Measurements from ENCODE around the gene ATE1. TPM values are rescaled to one million over a fixed set of nuclear protein-coding genes. Genes with fewer than 3 reads are reported as not detected.

ATE1 gene
- total RNA-seq, 4 donors from 2014 or later = 20.8 to 29.5 (median 24.9) TPM

DNA sequence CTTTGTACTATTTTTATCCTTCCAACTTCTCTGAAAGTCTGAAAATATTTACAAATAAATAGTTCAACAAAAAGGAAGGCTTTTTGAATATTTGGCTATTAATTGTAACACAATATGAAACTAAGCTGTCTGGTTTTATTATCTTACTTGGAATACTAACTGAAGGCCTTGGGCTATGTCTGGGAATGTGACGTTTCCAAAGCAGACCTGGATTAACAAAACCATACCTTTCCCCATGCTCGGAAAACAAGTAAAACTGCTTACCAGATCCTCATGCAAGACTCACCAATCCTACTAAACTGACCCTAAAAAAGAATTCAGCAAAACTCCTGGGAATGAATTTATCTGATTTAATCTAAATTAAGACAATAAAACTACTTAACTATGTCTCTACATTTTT lies 116.4 kb downstream of the ATE1 start:
- TF ChIP-seq, protein P1, sequence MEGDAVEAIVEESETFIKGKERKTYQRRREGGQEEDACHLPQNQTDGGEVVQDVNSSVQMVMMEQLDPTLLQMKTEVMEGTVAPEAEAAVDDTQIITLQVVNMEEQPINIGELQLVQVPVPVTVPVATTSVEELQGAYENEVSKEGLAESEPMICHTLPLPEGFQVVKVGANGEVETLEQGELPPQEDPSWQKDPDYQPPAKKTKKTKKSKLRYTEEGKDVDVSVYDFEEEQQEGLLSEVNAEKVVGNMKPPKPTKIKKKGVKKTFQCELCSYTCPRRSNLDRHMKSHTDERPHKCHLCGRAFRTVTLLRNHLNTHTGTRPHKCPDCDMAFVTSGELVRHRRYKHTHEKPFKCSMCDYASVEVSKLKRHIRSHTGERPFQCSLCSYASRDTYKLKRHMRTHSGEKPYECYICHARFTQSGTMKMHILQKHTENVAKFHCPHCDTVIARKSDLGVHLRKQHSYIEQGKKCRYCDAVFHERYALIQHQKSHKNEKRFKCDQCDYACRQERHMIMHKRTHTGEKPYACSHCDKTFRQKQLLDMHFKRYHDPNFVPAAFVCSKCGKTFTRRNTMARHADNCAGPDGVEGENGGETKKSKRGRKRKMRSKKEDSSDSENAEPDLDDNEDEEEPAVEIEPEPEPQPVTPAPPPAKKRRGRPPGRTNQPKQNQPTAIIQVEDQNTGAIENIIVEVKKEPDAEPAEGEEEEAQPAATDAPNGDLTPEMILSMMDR (IDR thresholded peaks at IDR 0.05) = no peak
- no peak for DNase-seq (ENCODE audit: low spot score)
- no peak for ATAC-seq (ENCODE audit: low FRiP score)

DNA sequence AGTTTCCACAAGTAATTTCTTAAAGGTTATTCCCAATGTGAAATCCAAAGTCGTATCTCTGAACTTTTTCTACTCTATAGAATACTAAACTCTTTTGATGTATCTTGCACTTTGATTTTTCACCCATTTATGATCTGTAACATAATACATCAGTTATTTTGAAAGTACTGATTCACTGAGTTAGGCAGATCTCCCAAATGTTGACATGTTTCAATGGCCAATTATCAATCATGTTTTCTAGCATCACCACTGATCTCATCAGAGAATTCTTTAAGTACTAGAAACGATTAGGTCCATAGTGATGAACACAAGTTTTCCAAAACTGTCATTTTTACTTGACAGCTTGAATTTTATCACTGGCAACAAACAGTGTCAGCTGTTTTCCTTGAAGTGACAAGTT lies 119.0 kb downstream of the ATE1 start:
- DNase-seq (ENCODE audit: low spot score) = no peak
- no peak for ATAC-seq (ENCODE audit: low FRiP score)
- TF ChIP-seq, protein P1 (IDR thresholded peaks at IDR 0.05) = no peak

DNA sequence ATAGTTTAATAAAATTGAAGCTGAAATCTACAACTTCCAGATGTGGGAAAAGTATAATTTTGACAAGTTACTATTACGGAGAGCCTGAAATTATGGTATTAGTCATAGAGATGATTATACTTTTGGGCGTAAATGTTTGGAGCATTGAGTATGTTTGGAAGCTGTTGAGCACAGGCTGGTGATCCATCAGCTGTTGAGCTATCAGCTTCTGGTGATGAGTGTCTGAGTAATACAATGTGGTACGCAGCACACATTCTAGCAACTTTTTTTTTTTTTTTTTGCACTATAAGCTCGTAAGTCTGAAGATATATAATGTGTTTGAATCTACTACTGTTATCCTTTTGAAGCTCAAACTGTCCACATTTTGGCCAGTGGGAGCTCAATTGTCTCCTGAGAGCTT lies 123.4 kb downstream of the ATE1 start:
- TF ChIP-seq, protein P1 (IDR thresholded peaks at IDR 0.05) = no peak
- ATAC-seq (ENCODE audit: low FRiP score) (no peak), DNase-seq (ENCODE audit: low spot score) (no peak)

DNA sequence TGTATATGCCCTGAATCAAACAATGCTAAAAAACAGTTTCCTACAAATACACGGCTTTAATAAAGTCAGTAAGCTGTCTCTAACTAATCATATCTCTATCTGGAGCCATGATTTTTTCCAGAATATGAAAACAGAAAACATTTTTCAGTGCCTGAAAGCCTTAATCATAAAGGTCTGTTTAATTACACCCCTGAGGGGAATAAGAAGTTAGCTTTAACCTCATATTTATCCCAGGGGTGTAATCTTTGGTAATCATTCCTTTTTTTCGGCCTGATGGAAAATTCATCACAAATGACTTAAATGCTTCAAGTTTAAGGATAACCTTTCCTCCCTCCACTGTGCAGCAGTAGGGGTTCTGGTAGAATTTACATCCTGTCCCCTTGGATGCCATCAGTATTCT lies 124.2 kb downstream of the ATE1 start:
- no peak for DNase-seq (ENCODE audit: low spot score)
- no peak for ATAC-seq (ENCODE audit: low FRiP score)
- TF ChIP-seq, protein P1 (IDR thresholded peaks at IDR 0.05) = no peak

DNA sequence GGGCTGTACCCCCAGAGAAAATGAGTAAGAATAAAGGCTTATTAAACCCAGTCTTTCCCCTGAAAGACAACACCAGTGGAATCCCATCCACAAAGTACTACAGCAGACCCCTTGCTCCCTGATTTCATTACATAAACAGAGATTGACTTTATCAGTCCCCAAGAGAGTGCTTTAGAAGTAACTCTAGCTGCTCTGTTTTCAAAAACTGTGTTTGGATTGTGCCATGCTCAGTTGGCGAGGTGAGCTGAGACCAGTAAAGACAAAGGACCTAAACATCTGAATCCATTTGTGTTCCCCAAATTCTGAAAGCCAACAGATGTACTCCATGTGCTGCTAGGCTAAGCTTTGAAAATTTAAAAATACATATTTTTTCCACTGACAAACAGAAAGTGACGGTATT lies 127.0 kb downstream of the ATE1 start:
- ATAC-seq (ENCODE audit: low FRiP score) (no peak), DNase-seq (ENCODE audit: low spot score) (no peak)
- TF ChIP-seq, protein P1 (IDR thresholded peaks at IDR 0.05) = no peak

DNA sequence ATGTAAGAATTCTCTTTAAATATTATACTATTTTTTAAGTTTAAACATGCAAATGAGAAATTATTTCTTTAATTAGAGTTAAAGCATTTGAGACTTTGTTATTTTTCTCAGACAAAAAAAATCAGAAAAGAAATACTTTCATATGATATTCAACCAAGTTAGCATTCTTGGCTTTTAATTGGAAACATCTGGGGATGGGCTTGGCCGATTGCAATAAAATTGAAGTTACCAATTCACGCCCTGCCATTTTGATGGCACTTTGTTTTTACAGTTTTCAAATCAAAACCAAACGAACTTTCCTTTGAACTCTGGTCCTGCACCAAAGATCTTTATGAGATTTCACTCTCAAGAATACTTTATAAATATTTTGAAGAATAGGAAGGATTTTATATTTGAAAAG lies 127.7 kb downstream of the ATE1 start:
- ATAC-seq (ENCODE audit: low FRiP score) (no peak), DNase-seq (ENCODE audit: low spot score) (no peak)

DNA sequence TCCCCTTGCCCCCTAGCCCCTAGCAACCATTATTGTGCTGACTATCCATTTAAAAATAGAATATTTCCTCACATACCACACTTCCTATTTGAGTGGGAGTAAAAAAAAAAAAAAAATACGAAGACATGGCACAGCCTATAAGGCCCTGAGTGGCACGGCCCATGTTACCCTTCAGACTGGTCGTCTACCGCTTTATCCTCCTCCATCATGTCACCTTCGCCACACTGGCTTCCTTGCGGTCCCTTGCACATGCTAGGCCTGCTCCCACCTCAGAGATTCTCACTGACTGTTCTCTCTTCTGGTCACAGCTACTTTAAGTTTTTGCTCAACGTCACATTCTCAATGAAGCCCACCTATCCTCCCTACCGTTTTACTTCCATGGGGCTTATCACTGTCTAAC lies 130.3 kb downstream of the ATE1 start:
- ATAC-seq (ENCODE audit: low FRiP score) (no peak), DNase-seq (ENCODE audit: low spot score) (no peak)

More for the DNA sequence above, 127.7 kb downstream of the ATE1 start:
- TF ChIP-seq, protein P1 (IDR thresholded peaks at IDR 0.05) = no peak

More for the DNA sequence above, 130.3 kb downstream of the ATE1 start:
- TF ChIP-seq, protein P1 (IDR thresholded peaks at IDR 0.05) = no peak
